GM12878 (cell line): ENCODE data around the gene DFFB. TPM values are rescaled to one million over a fixed set of nuclear protein-coding genes. Genes with fewer than 3 reads are reported as not detected.

Experiments used
- ATAC-seq: fragments of 200-7000 bp; cut with Tn5 transposase; 3 replicates; pipeline ENCODE4 v1.9.1; 2020; ENCODE audit warnings: mild to moderate bottlenecking, moderate library complexity
- BruUV-seq: library from RNA; stranded (reverse); fragments of 400-500 nt; replicated peaks from 2 replicates; lab custom pipeline; 2021; lab: Mats Ljungman, UMichigan
- CTCF ChIA-PET: fragments of 300-600 bp; sonication (Branson Sonifier 250); formaldehyde crosslinking; extraction: SDS; loops from one replicate; lab custom pipeline; 2021; ENCODE audit warnings: inconsistent platforms; lab: Yijun Ruan, JAX
- POLR2A ChIA-PET: fragments of 350-600 bp; formaldehyde crosslinking; extraction: SDS; loops from one replicate; lab custom pipeline; 2021; ENCODE audit warnings: inconsistent platforms; lab: Charles Lee
- RAD21 ChIA-PET: fragments of 300-600 bp; sonication (Branson Sonifier 250); formaldehyde crosslinking; loops from one replicate; lab custom pipeline; 2023; ENCODE audit warnings: antibody characterized with exemption; ENCODE audit not compliant: unreplicated experiment; lab: Charles Lee
- SMC1A ChIA-PET: fragments of 300-600 bp; sonication (Branson Sonifier 250); formaldehyde crosslinking; loops from one replicate; lab custom pipeline; 2023; ENCODE audit not compliant: unreplicated experiment, uncharacterized antibody; lab: Charles Lee
- DNase-seq: peaks from one replicate; pipeline ENCODE4 v3.0.0-alpha.2; 2011; ENCODE audit warnings: low read depth, low spot score
- FAIRE-seq: peaks from 3 replicates; lab custom pipeline; 2011; peaks lifted over from hg19 to GRCh38; lab: Jason Lieb, UNC
- H2AFZ ChIP-seq: 2 replicates; pipeline ENCODE4 v1.6.0; 2011; ENCODE audit warnings: low read depth, low read length, control low read depth; ENCODE audit not compliant: control insufficient read depth
- H3K27ac ChIP-seq: 2 replicates; pipeline ENCODE4 v1.5.1; 2011; ENCODE audit warnings: control low read depth; ENCODE audit not compliant: control insufficient read depth, insufficient read depth
- H3K27me3 ChIP-seq, 2 experiments: replicated peaks in 1 of 2; 2 replicates each; pipeline versions ENCODE4 v1.6.0 to v1.6.1; 2011; ENCODE audit warnings: low read length in 1 of 2; ENCODE audit not compliant: control insufficient read depth in 2 of 2, insufficient read depth in 2 of 2
- H3K36me3 ChIP-seq, 2 experiments: 2 replicates each; pipeline ENCODE4 v1.5.1; 2011; ENCODE audit warnings: low read length in 1 of 2; ENCODE audit not compliant: control insufficient read depth in 2 of 2, insufficient read depth in 2 of 2
- H3K4me1 ChIP-seq: 2 replicates; pipeline ENCODE4 v1.6.1; 2011; ENCODE audit warnings: mild to moderate bottlenecking, low read length, moderate library complexity, mixed read lengths; ENCODE audit not compliant: control insufficient read depth, insufficient read depth
- H3K4me2 ChIP-seq: 2 replicates; pipeline ENCODE4 v1.6.0; 2011; ENCODE audit warnings: control low read depth; ENCODE audit not compliant: control insufficient read depth, insufficient read depth
- H3K4me3 ChIP-seq: fragments of 200-600 bp; sonication (generic); 2 replicates; pipeline ENCODE4 v1.5.1; 2016
- H3K79me2 ChIP-seq: 2 replicates; pipeline ENCODE4 v1.6.0; 2011; ENCODE audit warnings: low read length; ENCODE audit not compliant: control insufficient read depth, insufficient read depth
- H3K9ac ChIP-seq: 2 replicates; pipeline ENCODE4 v1.8.0; 2011; ENCODE audit warnings: low read length, control low read depth, mixed read lengths; ENCODE audit not compliant: control insufficient read depth, insufficient read depth
- H3K9me3 ChIP-seq: replicated peaks from 3 replicates; pipeline ENCODE4 v1.5.1; 2011; ENCODE audit warnings: mild to moderate bottlenecking, low read length; ENCODE audit not compliant: control insufficient read depth, insufficient read depth
- H4K20me1 ChIP-seq: 2 replicates; pipeline ENCODE4 v1.6.0; 2011; ENCODE audit not compliant: control insufficient read depth, insufficient read depth
- ATF2 ChIP-seq: IDR thresholded peaks from 2 replicates; pipeline ENCODE4 v1.6.1; 2012; ENCODE audit warnings: low read length, inconsistent platforms
- EED ChIP-seq: sonication (generic); IDR thresholded peaks from 2 replicates; pipeline ENCODE4 v1.6.1; 2016; ENCODE audit warnings: antibody characterized with exemption, low read depth
- HCFC1 ChIP-seq: fragments of 150-350 bp; IDR thresholded peaks from 2 replicates; pipeline ENCODE4 v1.6.1; 2014; ENCODE audit warnings: low read length
- HDAC6 ChIP-seq: fragments of 200-600 bp; sonication (generic); IDR thresholded peaks from one replicate; pipeline ENCODE4 v1.8.0; 2017; ENCODE audit warnings: antibody characterized with exemption; ENCODE audit not compliant: unreplicated experiment
- IRF3 ChIP-seq: fragments of 450-650 bp; IDR thresholded peaks from 2 replicates; pipeline ENCODE4 v1.6.1; 2014; ENCODE audit warnings: mild to moderate bottlenecking
- KAT2A ChIP-seq: conservative IDR thresholded peaks from 2 replicates; pipeline ENCODE4 v1.6.1; 2011; ENCODE audit warnings: low read depth, low read length; ENCODE audit not compliant: control insufficient read depth
- MAX ChIP-seq: IDR thresholded peaks from 2 replicates; pipeline ENCODE4 v1.6.1; 2012; ENCODE audit warnings: low read depth, low read length, improper control_type of control experiment
- MLLT1 ChIP-seq: fragments of 450-650 bp; IDR thresholded peaks from 2 replicates; pipeline ENCODE4 v1.6.1; 2016; ENCODE audit warnings: mild to moderate bottlenecking
- NFYB ChIP-seq: IDR thresholded peaks from 2 replicates; pipeline ENCODE4 v1.6.1; 2011; ENCODE audit warnings: low read depth, mild to moderate bottlenecking, low read length, improper control_type of control experiment, moderate library complexity; ENCODE audit not compliant: insufficient read depth
- TARDBP ChIP-seq: IDR thresholded peaks from 2 replicates; pipeline ENCODE4 v1.6.1; 2016; ENCODE audit warnings: borderline replicate concordance
- TCF7 ChIP-seq: IDR thresholded peaks from 2 replicates; pipeline ENCODE4 v1.6.1; 2014; ENCODE audit warnings: antibody characterized with exemption, borderline replicate concordance
- ZNF384 ChIP-seq: IDR thresholded peaks from 2 replicates; pipeline ENCODE4 v1.6.1; 2012; ENCODE audit warnings: low read depth, mild to moderate bottlenecking, low read length, improper control_type of control experiment, borderline replicate concordance
- WGBS: methylation state at CpG from one replicate; pipeline ENCODE4 v1.1.6; 2016; ENCODE audit warnings: low lambda C conversion rate; ENCODE audit not compliant: insufficient replicate concordance, insufficient coverage; ENCODE audit errors: missing lambda C conversion rate; 5-methylcytosine and 5-hydroxymethylcytosine counted together
- in situ Hi-C: fragments of 300-500 bp; cut with MboI; formaldehyde crosslinking; loops from 9 replicates; pipeline ENCODE4 v1.14.3; 2018; ENCODE audit warnings: mixed read lengths
- intact Hi-C: fragments of 100-400 bp; cut with micrococcal nuclease; formaldehyde crosslinking; loops from one replicate; pipeline ENCODE4 v1.14.2; 2022; ENCODE audit not compliant: unreplicated experiment
- polyA plus RNA-seq, 11 experiments: library from polyadenylated mRNA; depleted of rRNA in 4 of 11; unstranded in 6 of 11; stranded (reverse) in 5 of 11; fragments of >200 nt; fragmentation: Nextera tagmentation in 4 of 11; fragmentation: Illumina TruSeq in 1 of 11; extraction: Ambion mirVana in 4 of 11; extraction: Trizol in 1 of 11; gene quantifications; 1 replicate in 1 of 11; 2 replicates in 10 of 11; pipeline versions ENCODE4 v1.2.1 to v1.2.3, GENCODE V29; 2011 to 2016; ENCODE audit warnings: inconsistent platforms in 2 of 11, missing spikeins in 2 of 11, low read depth in 1 of 11
- total RNA-seq, 4 experiments: library from RNA; depleted of rRNA in 3 of 4; stranded (reverse); fragments of >200 nt in 3 of 4; fragmentation: Illumina TruSeq in 1 of 4; extraction: Trizol in 1 of 4; gene quantifications; 2 replicates each; pipeline versions ENCODE4 v1.2.1 to v1.2.3, GENCODE V29; 2013 to 2021

Gene DFFB
- total and polyA plus RNA-seq, 10 of the 15 experiments (the other 5 are each of a cell fraction or from before 2014, with no cell fraction given), result 2.7 to 10.7 (median 6.5) TPM

- intact Hi-C loops, result no loop called here
These were observed 38.1 kb downstream of the DFFB start for GRCh38 chr1:3895279-3895950.

More at GRCh38 chr1:3895279-3895950, 38.1 kb downstream of the DFFB start:
- 96% methylated on average over 13 of the region's 13 CpGs for WGBS
- no peaks in the 10 kb centered on the region for H4K20me1 ChIP-seq
- H3K4me1 ChIP-seq, result peaks cover 15% of the 10 kb centered on the region
- H3K4me3 ChIP-seq, result no peak overlapping the region
- FAIRE-seq (no peak), ATAC-seq (no peak)
- ChIA-PET RAD21 (no interaction called here), POLR2A (no interaction called here), SMC1A (no interaction called here)
- no peak overlapping the region for H2AFZ ChIP-seq
- TF ChIP-seq HCFC1 (no peak), MLLT1 (no peak), HDAC6 (no peak), EED (no peak), TCF7 (no peak), IRF3 (no peak), MAX (no peak), TARDBP (no peak), NFYB (no peak), ZNF384 (no peak), KAT2A (no peak), ATF2 (no peak)
- TF ChIP-seq, all 136 proteins: peak for 0
- CTCF ChIA-PET, result interaction anchor here (0.6 kb wide), 1 partner anchor 730 kb away, joined by 3 read pairs; no protein-coding TSS in a partner anchor
- no peak overlapping the region for H3K9ac ChIP-seq
- in situ Hi-C loops, result no loop called here
- DNase-seq, result no peak
- H3K27ac ChIP-seq, result no peak overlapping the region
- no TSS peak for BruUV-seq
- H3K9me3 ChIP-seq, result no peaks in the 10 kb centered on the region; the same call in 2 of the 3 replicates
- no peaks in the 10 kb centered on the region for H3K27me3 ChIP-seq
- H3K79me2 ChIP-seq, result peaks cover 30% of the 10 kb centered on the region
- H3K4me2 ChIP-seq, result no peak overlapping the region
- peaks cover 2 to 6% of the 10 kb centered on the region in 2 experiments; a peak in 3 of 4 replicates for H3K36me3 ChIP-seq
